Stromal cell of bone marrow (primary cell): ENCODE results near the gene ATP6V1B1.

ENCODE experiments used
- DNase-seq: peaks from one replicate; pipeline ENCODE4 v3.0.0-alpha.2; 2012; ENCODE audit warnings: low read depth

ATP6V1B1 gene

DNA sequence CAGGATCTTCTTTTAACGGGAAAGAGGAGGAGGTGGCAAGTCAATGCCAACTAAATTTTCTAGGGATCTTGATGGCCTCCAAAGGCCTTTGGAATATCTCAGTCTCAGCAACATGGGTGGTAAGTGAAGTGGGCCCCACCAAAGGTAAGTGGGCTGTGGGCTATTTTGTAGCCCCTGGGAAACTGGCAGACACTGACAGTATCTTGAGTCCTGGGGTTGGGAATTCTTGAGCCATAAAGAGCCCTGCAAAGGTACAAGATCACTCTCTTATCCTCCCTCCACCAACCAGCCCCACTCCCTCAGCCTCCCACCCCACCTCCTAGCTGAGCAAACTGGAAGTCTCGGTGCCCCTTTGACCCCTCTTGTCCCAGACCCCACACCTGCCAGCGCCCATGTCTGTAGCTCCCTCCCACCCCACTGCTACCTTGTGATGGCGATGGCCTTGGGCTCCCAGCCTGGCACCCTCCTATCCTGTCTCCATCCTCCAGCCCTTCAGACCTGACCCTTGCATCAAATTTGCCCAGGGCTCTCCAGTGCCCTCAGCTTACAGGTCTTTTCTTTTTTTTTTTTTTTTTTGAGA lies 8.5 kb downstream of the ATP6V1B1 start:
- DNase-seq = no peak

DNA sequence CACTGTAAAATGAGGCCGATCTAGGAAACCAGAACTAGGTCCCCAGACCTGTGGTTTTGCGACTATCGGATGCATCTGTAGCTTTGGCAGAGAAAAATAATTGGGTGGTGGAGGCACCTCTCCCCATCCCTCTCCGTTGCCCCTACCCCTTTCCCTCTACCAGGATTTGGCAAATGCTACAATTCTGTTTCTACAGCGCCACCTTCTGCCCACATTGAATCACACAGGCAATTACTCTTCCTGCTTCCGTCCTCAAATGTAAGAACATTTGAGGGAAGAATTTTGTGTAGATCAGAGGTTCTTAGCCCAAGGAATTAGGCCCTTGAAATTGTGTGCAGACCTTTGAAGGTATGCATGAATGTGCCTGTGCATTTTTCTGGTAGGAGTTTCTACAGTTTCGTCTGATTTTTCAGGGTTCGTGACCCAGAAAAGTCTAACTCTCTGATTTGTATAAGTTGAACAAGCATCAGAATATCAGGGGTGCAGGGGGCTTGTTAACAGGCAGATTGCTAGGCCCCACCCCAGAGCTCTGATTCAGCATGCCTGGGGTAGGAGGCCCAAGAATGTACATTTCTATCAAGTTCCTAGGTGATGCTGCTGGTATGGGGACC lies 11.2 kb downstream of the ATP6V1B1 start:
- DNase-seq = peak; percentile 36

DNA sequence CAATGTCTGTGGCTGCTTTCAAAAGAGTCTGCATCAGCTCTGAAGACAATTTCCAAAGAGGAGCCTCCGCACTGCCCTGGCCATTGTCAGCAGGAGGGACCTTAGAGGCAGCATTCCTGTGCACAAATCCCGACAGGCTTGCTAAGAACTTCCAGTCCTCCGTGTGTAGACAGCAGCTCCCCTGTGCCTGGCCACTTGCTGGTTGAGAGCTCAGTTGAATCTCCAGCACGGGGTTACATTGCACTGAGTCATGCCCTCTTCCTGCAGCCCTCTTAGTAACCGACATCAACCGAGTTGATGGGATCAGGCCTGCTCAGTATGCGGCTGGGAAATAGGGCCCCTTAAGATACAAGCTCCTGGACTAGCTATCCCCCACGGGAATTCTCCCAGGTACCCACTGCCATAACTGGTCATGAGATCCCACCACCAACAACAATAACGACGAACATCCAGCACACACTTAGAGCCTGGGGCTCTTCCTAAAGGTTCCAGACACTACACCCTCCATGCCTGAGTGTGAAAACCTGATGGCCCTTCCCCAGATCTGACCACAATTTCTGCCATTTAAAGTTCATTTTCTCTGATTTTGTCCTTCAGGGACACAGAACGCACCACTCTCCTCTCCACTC lies 12.0 kb downstream of the ATP6V1B1 start:
- DNase-seq = peak; percentile 23

DNA sequence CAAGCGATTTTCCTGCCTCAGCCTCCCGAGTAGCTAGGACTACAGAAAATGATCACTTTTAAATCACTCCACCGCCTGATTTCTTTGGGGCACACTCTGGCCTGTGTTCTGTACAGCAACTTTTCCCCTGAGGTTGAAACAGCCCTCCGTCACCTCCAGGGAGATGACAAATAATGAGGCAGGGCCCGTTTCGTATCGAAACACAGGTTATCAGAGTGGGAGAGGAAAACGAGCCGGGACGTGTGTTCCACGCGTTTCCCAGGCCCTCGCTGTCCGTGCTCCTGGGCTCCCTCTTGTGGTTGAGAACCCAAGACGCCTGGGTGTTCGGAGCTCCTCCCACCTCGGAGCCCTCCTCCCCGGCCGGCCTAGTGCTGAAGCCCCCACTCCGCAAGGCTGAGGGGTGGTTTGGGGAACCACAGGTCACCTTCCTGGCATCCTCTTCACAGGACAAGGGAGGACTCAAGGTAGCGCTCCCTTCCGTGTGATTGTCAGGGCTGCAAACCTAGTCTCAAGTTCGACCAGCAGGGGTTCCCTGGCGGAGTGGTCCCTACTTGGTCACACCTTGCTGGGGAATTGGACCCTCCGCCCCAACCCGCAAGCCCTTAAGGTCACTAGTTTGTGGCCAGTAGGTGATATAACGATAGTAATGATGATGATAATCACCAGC lies 12.8 kb downstream of the ATP6V1B1 start:
- peak; percentile 55 for DNase-seq

DNA sequence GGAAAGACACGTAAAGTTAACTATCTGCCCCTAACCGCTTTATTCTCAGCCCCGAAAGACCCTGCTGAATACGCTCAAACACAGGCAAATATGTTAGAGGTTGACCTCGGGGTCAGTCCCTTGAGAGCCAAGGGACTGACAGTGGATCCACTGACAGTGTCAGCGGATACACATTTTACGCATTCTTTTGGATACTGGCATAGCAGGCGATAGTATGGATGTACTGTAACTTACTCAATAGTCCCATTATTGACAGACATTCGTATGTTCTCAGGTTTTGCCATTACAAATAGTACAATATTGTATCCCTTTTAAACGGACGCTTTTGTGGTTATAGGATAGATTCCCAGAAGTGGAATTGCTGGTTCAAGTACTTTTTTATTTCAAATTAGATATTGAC lies 13.4 kb downstream of the ATP6V1B1 start:
- DNase-seq = no peak

DNA sequence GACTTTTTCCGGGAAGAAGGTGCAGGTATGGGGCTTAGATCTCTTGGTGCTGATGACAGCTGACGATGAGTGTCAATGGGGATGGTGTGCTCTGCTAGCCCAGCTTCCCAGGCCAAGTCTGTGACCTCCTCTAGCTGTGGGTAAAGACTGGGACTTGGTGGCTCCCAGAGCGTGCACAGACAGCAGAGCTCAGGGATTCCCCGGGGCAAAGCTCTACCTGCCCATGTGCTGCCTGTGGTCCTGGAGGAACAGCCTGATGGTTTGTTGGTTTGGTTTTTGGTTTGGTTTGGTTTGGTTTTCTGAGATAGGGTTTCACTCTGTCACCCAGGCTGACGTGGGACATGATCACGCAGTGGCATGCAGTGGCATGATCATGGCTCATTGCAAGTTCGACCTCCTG lies 19.2 kb downstream of the ATP6V1B1 start:
- DNase-seq = no peak

DNA sequence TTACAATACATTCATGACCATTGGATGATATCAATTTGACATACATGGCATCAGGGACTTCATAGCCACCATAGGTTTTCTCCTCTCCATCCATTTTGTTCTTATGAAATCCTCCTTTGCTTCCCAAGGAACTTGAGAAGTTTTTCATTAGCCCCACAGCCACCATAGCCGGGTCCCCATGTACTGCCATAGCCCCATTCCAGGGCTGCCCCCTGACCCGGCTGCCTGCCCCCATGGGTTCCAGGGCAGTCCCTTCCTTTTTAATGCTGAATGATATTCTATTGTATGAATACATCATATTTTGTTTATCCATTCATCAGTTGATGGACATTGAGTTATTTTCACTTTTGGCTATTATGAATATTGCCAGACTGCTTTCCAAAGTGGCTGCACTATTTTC lies 20.4 kb downstream of the ATP6V1B1 start:
- no peak for DNase-seq

DNA sequence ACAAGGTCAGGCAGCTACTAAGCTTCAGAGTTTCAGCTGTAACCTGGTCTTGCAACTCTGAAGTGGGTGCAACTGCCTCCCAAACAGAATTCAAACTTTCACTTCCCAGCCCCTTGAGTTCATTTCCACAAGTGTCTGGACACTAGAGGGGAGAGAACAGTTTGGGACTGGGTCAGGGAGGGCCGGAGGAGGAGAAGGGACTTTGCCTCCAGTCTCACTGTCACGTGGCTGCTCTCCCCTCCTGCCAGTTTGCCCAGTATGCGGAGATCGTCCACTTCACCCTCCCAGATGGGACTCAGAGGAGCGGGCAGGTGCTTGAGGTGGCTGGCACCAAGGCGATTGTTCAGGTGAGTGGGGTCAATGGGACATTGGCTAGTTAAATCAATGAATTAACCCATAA lies 22.1 kb downstream of the ATP6V1B1 start:
- no peak for DNase-seq

DNA sequence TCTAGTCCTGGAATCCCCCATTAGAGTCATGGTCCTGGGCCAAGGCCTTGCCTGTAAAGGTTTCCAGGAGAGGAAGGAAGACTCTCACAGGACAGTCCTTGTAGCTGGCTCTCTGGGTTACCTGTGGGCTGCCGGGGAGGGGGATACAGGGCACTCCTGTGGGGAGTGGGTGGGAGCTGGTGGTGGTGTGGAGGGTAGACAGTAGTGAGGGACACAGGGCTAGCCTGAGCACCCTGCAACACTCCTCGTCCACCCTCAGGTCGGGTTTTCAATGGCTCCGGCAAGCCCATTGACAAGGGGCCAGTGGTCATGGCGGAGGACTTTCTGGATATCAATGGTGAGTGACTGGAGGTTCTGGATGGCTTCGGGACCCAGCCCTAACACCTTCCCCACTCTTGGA lies 23.1 kb downstream of the ATP6V1B1 start:
- no peak for DNase-seq

DNA sequence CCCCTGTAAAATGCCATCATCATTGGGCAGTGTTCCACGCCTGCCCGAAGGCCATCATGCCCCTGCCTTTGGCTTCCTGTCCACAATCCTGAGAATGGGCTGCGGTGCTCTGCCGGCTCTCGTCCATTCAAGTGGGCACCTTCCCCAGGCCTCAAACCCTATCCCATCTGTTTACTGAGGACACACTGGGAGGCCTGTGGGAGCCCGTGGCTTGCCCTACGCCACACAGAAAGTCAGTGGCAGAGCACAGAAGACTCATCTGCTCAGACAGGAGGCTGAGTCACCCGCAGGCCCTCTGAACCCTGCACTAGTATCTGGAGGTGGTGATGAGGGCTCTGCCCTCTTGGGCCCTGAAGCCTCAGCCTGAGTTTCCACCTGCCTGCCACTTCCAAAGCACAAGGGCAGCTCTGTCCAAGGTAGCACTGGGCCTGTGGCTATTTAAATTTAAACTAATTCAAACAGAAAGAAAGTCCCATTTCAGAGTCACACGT lies 23.6 kb downstream of the ATP6V1B1 start:
- no peak for DNase-seq

DNA sequence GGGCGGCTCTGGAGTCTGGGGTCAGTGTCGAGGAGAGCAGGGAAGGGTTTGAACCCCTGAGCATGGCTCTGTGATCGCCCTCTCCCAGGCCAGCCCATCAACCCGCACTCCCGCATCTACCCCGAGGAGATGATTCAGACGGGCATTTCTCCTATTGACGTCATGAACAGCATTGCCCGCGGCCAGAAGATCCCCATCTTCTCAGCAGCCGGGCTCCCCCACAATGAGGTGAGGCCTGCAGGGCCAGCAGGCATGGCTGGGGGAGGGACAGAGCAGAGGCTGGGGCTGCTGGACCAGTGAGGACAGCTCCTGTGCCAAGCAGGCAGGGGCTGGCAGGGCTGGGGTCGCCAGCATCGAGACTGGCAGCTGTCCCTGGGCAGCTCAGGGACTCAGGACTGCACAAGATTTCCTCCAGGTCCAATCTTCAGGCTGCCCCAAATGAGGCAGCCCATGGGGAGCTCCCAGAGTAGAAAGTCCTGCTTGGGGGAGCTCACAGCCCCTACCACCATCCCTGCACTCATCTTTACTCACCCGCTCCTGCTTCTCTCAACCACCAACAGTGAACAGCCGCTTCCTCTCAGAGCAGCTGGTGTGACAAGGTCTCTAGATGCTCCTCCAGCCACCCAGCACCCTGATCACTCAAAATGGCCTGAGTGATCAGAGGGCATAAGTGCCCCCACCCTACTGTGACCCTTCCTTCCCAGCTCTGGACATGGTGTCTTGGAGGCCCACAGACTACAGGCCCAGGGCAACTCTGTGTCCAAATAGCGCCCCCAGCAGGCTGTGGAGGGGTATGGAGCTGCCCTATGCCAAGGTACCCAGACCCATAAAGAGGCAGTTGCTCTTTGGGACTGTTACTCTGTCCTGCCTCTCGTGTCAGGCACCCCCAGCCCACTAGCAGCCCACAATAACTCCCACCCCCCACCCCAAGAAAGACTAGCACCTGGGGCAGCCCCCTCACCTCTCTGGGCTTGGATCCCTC lies 24.4 kb downstream of the ATP6V1B1 start:
- no peak for DNase-seq

DNA sequence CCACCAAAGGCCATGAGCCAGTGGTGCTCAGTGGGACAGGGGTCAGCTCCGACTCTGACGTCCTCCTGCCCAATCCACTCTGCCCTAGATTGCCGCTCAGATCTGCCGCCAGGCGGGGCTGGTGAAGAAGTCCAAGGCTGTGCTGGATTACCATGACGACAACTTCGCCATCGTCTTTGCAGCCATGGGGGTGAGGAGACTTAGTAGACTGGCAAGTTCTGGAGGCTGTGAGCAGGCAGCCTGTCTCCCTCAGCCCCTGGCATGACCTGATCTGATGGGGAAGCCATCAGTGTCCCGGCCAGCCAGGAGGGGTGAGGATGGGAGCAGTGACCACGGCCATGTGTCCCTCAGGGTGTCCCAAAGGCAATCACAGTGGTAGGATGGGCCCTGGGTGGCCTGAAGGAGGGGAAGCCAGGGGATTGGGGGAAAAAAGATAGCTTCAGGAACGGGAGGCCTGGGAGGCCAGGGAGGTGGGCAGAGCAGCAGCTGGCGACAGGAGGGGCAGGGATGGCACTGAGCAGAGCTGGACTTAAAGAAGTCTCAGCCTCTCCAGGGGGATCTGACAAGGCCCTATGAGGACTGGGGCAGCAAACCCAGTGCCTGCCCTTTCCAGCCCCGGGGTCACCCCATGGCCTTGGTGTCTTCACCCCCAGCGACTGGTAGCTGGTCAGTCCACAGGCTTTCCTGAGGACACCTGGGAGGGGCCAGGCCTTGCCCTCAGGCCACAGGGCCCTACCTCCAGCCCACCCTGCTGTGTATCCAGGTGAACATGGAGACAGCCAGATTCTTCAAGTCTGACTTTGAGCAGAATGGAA lies 25.3 kb downstream of the ATP6V1B1 start:
- DNase-seq = no peak

DNA sequence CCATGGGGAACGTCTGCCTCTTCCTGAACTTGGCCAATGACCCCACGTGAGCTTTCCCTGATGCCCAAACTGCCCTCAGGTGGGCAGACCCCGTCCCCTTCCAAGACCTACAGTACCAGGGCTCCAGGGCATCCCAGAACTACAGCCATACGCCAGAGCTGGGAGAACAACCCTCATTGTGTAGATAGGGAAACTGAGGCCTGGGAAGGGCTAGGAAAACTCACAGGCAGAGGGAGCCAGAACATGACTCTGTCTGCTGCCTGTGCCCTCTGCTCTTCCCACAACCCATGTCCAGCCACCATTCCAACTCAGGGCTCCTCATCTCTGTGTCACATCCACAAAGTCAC lies 25.9 kb downstream of the ATP6V1B1 start:
- DNase-seq = no peak

DNA sequence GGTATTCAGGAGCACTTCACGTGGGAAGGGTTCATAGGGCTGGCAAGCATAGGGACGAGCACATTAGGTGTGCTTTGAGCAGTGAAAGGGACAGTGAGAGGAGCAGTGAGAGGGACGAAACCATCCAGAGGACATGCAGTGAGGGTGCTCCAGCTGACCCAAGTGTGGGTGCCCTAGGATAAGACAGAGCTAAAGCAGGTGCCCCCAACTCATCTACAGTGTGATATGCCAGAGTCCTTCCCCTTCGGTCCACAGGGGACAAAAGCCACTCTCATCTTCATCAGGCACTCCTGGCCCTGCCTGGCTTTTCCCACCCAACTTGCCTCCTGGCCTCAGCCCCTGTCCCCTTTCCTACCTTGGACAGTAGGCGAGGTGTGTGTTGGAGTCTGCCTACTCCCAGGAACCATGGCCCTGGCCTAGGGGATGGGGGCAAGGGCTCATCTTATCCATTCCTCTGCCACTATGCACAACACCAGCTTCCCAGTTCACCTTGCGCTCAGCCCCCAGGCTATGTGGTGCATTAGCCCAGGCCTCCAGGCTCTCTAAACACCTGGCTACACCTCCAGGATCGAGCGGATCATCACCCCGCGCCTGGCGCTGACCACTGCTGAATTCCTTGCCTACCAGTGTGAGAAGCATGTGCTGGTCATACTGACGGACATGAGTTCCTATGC lies 26.6 kb downstream of the ATP6V1B1 start:
- DNase-seq = no peak

DNA sequence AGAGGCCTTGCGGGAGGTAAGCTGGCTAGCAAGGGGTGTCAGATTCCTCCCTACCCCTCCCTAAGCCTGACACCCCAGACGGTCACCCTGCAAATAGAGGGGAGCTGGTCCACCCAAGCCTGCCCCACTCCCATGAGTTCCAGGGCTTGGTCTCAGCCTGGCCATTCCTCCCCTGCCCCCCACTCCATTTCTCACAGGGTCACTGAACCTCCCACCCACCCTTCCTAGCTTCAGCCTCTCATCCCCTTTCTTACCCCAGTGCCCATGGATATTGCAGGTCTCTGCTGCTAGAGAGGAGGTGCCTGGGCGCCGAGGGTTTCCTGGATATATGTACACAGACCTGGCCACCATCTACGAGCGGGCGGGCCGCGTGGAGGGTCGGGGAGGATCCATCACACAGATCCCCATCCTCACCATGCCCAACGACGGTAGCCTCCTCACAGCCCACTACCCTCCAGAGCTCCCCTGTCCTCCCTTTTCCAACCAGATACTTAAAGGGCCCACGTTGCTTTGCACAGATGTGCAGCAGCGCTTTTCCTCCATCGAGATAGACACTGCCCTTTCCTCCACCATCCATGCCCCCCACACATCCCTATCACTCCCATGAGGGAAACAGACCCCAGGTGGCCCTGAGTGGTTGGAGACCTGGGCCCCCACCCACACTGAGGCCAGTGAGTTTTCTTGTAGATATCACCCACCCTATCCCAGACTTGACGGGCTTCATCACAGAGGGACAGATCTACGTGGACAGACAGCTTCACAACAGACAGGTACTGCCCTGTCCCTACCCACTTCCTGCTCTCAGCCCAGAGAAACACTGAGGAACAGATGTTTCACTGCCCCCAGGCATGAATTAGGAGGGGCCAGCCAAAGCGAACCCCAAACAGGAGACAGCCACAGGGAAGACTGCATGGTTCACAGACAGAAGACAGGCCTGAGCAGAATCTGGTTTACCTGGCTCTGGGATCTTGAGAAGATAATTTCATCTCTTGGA lies 27.5 kb downstream of the ATP6V1B1 start:
- no peak for DNase-seq

DNA sequence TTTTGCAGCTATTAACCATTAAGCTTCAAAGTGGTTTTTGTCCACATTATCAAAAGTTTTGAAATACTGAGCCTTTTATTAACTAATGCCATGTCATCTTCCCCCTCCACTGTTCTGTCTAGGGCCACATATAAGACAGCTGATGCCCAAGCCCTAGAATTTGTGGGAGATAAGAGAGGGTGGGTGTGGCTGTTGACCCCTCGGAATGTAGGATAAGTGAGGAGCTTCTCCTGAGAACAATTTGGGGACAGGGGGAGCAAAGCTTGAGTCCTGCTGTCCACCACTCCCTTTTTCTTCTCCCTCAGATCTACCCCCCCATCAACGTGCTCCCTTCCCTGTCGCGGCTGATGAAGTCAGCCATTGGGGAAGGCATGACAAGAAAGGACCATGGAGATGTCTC lies 28.4 kb downstream of the ATP6V1B1 start:
- no peak for DNase-seq

DNA sequence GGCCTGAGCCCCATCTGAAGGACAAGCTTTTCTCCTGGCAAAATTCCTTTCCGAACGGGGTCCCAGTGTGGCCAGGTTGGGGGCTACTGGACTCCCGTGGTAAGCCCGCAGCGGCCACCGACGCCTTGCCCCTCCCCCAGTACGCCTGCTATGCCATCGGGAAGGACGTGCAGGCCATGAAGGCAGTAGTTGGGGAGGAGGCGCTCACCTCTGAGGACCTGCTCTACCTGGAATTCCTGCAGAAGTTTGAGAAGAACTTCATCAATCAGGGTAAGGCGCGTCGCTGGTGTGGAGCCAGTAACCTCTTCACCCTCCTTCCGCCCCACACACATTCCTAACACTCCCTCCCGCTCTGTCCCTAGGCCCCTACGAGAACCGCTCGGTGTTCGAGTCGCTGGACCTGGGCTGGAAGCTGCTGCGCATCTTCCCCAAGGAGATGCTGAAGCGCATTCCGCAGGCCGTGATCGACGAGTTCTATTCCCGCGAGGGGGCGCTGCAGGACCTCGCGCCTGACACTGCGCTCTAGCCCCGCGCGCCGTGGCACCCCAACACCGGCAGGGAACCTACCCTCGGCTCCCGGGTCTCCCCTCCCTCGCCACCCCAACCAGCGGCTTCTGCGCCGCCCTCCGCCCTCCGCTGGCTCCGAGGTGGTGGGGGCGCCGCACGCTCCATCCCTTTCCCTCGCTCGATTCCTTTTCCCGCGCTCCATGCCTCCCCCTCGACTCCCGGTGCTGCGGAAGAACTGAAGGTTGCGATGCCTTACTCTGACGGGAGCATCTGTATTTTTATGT lies 29.1 kb downstream of the ATP6V1B1 start:
- no peak for DNase-seq

DNA sequence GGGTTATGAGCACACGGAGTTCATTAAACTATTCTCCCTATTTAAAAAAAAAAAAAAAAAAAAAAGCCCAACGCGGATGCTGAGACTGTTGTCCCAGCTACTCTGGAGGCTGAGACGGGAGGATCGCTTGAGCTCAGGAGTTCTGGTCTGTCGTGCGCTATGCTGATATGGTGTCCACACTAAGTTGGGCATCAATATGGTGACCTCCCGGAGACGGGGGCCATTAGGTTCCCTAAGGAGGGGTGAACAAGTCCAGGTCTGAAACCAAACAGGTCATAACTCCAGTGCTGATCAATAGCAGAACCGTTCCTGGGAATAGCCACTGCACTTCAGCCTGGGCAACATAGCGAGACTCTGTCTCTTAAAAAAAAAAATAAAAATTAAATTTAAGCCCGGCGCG lies 29.8 kb downstream of the ATP6V1B1 start:
- no peak for DNase-seq

DNA sequence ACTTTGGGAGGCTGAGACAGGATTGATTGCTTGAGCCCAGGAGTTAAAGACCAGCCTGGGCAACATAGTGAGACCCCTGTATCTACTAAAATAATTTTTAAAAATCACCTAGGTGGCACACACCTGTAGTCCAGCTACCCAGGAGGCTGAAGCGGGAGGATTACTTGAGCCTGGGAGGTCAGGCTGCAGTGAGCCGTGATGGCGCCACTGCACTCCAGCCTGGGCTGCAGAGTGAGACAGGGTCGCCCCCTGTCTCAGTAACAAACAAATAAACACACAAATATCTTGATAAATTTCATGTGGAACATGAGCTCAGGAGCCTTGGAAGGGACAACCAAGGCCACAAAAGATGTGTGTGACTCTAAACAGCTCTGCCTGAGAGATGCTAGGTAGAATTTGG lies 31.0 kb downstream of the ATP6V1B1 start:
- DNase-seq = no peak
